ENCODE measurements around the gene EML1.

EML1 gene

DNA sequence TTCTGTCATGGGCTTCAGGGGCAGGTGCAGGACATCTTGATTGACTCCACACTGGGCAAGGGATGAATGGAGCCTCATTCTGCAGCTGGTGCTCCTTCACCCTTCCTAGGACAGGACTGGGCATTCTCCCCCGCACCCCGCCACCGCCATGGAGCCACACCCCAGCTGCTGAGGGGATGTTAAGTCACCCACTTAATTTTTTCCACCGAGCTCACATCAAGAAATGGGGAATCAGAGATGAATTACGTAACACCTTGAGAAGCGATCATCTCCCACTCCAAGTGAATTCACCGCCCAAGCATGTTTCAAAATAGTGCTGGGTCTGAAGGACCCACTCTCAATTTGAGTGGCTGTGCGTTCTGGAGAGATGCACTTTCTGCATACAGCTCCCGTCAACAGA lies 94.2 kb downstream of the EML1 start:
- no peak overlapping the region for H3K27ac ChIP-seq
- TF ChIP-seq POLR2AphosphoS5 (IDR thresholded peaks at IDR 0.05; ENCODE audit: borderline replicate concordance, low read depth, low read length) = no peak
- TF ChIP-seq EZH2 (IDR thresholded peaks at IDR 0.05) = no peak
- TF ChIP-seq FOXP2 (optimal IDR thresholded peaks at IDR 0.05; ENCODE audit: control extremely low read depth, extremely low read length, insufficient read depth) = no peak
- no peak overlapping the region for H3K4me3 ChIP-seq
- H3K36me3 ChIP-seq (ENCODE audit: insufficient read depth, low read length) = no peaks in the 10 kb centered on the region
- no peak overlapping the region for H3K9ac ChIP-seq (ENCODE audit: insufficient read length)
- DNase-seq (ENCODE audit: low read depth, low spot score) = no peak
- no peaks in the 10 kb centered on the region for H3K9me3 ChIP-seq (ENCODE audit: low read depth, low read length)

DNA sequence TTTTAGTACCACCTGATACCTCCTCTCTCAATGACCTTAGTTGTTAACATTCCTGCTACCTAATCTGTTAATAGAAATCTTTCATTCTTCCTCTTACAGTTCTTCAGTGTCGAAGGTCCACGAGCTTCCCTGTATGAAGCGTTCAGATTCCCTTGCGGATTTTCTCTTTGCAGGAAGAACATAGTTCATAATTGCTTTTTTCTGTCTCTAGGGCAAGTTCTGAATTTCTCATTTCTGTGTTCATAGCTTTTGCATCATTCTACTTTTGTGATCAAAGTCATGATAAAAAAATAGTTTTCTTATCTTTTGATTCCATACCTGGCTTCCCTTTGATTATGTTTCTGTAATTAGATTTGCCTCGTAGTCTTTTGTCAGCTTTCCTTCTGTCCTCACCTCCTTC lies 94.9 kb downstream of the EML1 start:
- TF ChIP-seq POLR2AphosphoS5 (IDR thresholded peaks at IDR 0.05; ENCODE audit: borderline replicate concordance, low read depth, low read length) (no peak), EZH2 (IDR thresholded peaks at IDR 0.05) (no peak), FOXP2 (optimal IDR thresholded peaks at IDR 0.05; ENCODE audit: control extremely low read depth, extremely low read length, insufficient read depth) (no peak)
- Histone ChIP-seq H3K27ac (peak overlapping the region; percentile 61), H3K4me3 (no peak overlapping the region), H3K9me3 (ENCODE audit: low read depth, low read length) (no peaks in the 10 kb centered on the region), H3K36me3 (ENCODE audit: insufficient read depth, low read length) (no peaks in the 10 kb centered on the region), H3K9ac (ENCODE audit: insufficient read length) (no peak overlapping the region)
- DNase-seq (ENCODE audit: low read depth, low spot score) = no peak

DNA sequence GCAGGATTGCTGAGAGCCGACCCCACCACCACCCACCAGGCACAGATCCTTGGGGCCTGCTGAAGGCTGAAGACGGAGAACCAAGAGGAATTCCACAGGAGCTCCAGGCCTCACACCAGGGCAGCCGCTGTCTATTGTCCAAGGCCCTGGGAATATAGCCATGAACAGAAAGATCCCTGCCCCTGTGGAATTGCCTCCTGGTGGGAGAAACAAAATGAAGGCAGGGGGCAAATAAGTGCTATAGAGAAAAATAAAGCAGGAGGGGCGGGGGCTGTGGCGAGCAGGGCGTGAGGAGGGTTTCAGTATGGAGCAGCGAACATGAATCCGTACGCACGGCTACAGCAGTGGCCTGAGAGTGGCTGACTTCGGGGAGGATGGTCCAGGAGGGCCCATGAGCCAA lies 96.1 kb downstream of the EML1 start:
- no peak overlapping the region for H3K4me3 ChIP-seq
- H3K9me3 ChIP-seq (ENCODE audit: low read depth, low read length) = no peaks in the 10 kb centered on the region
- H3K27ac ChIP-seq = peak overlapping the region; percentile 7; the same call in 1 of the 2 replicates
- TF ChIP-seq EZH2 (IDR thresholded peaks at IDR 0.05) (no peak), POLR2AphosphoS5 (IDR thresholded peaks at IDR 0.05; ENCODE audit: borderline replicate concordance, low read depth, low read length) (no peak), FOXP2 (optimal IDR thresholded peaks at IDR 0.05; ENCODE audit: control extremely low read depth, extremely low read length, insufficient read depth) (no peak)
- no peak overlapping the region for H3K9ac ChIP-seq (ENCODE audit: insufficient read length)
- no peaks in the 10 kb centered on the region for H3K36me3 ChIP-seq (ENCODE audit: insufficient read depth, low read length)
- no peak for DNase-seq (ENCODE audit: low read depth, low spot score)

DNA sequence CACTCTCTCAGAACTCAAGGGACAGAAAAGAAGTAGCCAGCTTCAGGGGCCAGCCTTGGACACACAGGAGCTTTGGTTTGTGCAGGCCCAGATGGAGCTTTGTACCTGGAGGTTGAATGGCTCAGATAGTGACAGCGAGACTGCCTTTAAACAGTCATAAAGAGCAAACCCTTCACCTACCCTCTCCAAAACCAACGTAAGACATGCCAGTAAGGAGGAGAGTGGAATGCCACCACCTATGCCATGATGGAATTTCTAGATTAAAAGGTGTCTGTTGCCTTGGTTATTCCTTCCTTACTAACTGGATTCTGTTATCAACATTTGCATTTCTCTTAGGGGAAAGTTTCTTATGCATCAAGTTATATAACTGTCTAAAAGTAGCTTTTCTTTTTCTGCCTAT lies 98.1 kb downstream of the EML1 start:
- Histone ChIP-seq H3K4me3 (no peak overlapping the region), H3K36me3 (ENCODE audit: insufficient read depth, low read length) (no peaks in the 10 kb centered on the region), H3K9ac (ENCODE audit: insufficient read length) (no peak overlapping the region), H3K27ac (0 out of 2 replicates have a peak overlapping the region, but pooled peaks have one; percentile 46), H3K9me3 (ENCODE audit: low read depth, low read length) (no peaks in the 10 kb centered on the region)
- TF ChIP-seq FOXP2 (optimal IDR thresholded peaks at IDR 0.05; ENCODE audit: control extremely low read depth, extremely low read length, insufficient read depth) (no peak), POLR2AphosphoS5 (IDR thresholded peaks at IDR 0.05; ENCODE audit: borderline replicate concordance, low read depth, low read length) (no peak), EZH2 (IDR thresholded peaks at IDR 0.05) (no peak)
- DNase-seq (ENCODE audit: low read depth, low spot score) = no peak

DNA sequence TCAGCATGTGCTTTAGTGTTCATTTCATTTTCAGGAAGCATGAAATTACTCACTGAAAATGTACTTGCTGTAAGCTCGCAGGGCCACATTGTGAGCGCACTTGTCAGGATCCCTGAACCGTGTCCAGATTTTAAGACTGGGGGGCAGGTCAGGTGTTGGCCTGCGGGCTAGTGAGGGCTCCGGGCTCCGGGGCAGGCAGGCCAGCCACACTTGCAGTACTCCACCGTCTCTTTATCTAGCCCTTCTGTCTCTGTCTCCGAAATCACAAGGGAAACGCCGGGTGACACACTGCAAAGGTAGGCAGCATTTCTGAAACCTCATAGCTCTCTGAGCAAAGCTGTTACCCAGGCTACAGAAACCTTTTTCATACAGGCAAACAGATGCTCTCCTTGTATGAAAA lies 98.7 kb downstream of the EML1 start:
- Histone ChIP-seq H3K27ac (peak overlapping the region; percentile 43; the same call in 1 of the 2 replicates), H3K9me3 (ENCODE audit: low read depth, low read length) (no peaks in the 10 kb centered on the region), H3K9ac (ENCODE audit: insufficient read length) (no peak overlapping the region), H3K4me3 (no peak overlapping the region), H3K36me3 (ENCODE audit: insufficient read depth, low read length) (no peaks in the 10 kb centered on the region)
- TF ChIP-seq FOXP2 (optimal IDR thresholded peaks at IDR 0.05; ENCODE audit: control extremely low read depth, extremely low read length, insufficient read depth) (no peak), EZH2 (IDR thresholded peaks at IDR 0.05) (no peak), POLR2AphosphoS5 (IDR thresholded peaks at IDR 0.05; ENCODE audit: borderline replicate concordance, low read depth, low read length) (no peak)
- no peak for DNase-seq (ENCODE audit: low read depth, low spot score)

DNA sequence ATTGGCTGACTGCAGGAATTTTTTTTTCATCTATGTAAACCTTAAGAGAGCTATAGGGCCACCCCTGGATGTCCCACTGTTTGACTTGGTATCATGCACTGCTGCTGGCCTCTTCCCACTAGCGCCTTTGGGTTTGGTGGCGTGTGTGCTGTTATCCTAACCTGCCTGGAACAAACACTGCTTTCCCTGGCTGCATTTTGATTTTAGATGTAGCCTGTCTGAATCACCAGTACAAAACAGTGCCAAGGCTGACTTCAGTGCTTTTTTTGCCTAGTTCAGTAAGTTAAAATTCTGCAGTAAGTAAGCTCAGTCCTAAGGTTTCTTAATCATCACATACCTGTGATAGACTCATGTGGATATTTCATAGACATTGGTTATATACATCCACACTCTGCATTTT lies 99.2 kb downstream of the EML1 start:
- no peak for DNase-seq (ENCODE audit: low read depth, low spot score)
- Histone ChIP-seq H3K27ac (0 out of 2 replicates have a peak overlapping the region, but pooled peaks have one; percentile 19), H3K9ac (ENCODE audit: insufficient read length) (no peak overlapping the region), H3K4me3 (no peak overlapping the region), H3K9me3 (ENCODE audit: low read depth, low read length) (no peaks in the 10 kb centered on the region), H3K36me3 (ENCODE audit: insufficient read depth, low read length) (no peaks in the 10 kb centered on the region)
- TF ChIP-seq POLR2AphosphoS5 (IDR thresholded peaks at IDR 0.05; ENCODE audit: borderline replicate concordance, low read depth, low read length) = no peak
- TF ChIP-seq EZH2 (IDR thresholded peaks at IDR 0.05) = no peak
- TF ChIP-seq FOXP2 (optimal IDR thresholded peaks at IDR 0.05; ENCODE audit: control extremely low read depth, extremely low read length, insufficient read depth) = no peak

DNA sequence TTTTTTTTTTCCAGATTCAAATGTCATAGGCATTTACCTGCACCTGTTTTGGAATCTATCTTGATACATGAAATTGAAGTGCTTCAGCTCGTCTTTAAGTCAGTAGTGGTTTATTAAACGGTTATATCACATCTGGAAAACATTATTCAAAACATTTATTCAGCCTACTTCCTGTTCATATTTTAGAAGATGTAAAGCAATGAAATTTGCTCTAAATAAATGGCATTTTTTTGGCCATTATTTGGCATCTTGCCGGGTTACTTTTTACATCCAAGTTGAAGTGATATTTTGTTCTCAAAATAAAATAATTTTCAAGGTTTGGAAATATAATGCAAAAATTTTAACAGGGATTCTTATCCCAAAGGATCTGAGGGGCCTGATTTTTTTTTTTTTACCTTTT lies 103.1 kb downstream of the EML1 start:
- Histone ChIP-seq H3K4me3 (peak overlapping the region; percentile 68), H3K9ac (ENCODE audit: insufficient read length) (peak overlapping the region; percentile 40), H3K36me3 (ENCODE audit: insufficient read depth, low read length) (peaks cover 9% of the 10 kb centered on the region; the same call in 1 of the 2 replicates), H3K27ac (peak overlapping the region; percentile 98), H3K9me3 (ENCODE audit: low read depth, low read length) (no peaks in the 10 kb centered on the region)
- DNase-seq (ENCODE audit: low read depth, low spot score) = peak; percentile 96
- peak; percentile 43; the same call in 1 of the 2 replicates for TF ChIP-seq POLR2AphosphoS5 (IDR thresholded peaks at IDR 0.05; ENCODE audit: borderline replicate concordance, low read depth, low read length)
- TF ChIP-seq FOXP2 (optimal IDR thresholded peaks at IDR 0.05; ENCODE audit: control extremely low read depth, extremely low read length, insufficient read depth) = no peak

DNA sequence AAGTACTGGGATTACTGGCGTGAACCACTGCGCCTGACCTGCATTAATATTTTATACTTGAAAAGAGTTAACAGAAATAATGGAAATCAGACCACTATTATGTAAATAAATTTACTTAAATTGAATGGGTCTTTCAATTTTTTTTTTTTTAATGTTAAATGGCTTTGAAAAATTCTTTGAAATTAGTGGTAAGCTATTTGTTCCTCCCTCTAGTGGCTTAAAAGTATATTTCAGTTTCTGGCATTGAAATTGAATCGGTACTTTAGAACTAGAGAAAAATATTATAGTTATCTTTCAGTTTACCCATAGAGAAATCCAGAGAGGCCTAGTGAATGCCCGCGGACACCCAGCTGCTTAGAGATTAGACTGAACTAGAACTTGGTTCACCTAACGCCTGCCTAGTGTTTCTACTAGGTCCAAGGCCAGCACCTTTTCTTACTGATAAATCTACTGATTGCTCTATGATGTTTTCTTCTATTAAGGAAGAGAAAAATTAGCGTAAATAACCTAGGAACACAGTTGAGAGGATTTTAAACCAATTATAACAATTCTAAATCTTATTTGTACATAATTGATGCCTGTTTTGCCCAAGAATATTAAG lies 106.5 kb downstream of the EML1 start:
- peaks cover 41% of the 10 kb centered on the region for H3K36me3 ChIP-seq (ENCODE audit: insufficient read depth, low read length)
- no peak for TF ChIP-seq FOXP2 (optimal IDR thresholded peaks at IDR 0.05; ENCODE audit: control extremely low read depth, extremely low read length, insufficient read depth)
- no peak for TF ChIP-seq POLR2AphosphoS5 (IDR thresholded peaks at IDR 0.05; ENCODE audit: borderline replicate concordance, low read depth, low read length)
- TF ChIP-seq EZH2 (IDR thresholded peaks at IDR 0.05) = no peak
- no peak for DNase-seq (ENCODE audit: low read depth, low spot score)
- peak overlapping the region; percentile 81; the same call in 1 of the 2 replicates for H3K27ac ChIP-seq
- peak overlapping the region; percentile 46 for H3K9ac ChIP-seq (ENCODE audit: insufficient read length)
- peak overlapping the region; percentile 27 for H3K4me3 ChIP-seq
- 0 out of 2 replicates have a peak, but pooled peaks cover 9% of the 10 kb centered on the region for H3K9me3 ChIP-seq (ENCODE audit: low read depth, low read length)

Data from SK-N-MC (cell line).